ENCODE results near the gene RNASE8.
A peak's percentile ranks its signal among the peaks of the same experiment; 100 is the strongest.

The RNASE8 gene

DNA sequence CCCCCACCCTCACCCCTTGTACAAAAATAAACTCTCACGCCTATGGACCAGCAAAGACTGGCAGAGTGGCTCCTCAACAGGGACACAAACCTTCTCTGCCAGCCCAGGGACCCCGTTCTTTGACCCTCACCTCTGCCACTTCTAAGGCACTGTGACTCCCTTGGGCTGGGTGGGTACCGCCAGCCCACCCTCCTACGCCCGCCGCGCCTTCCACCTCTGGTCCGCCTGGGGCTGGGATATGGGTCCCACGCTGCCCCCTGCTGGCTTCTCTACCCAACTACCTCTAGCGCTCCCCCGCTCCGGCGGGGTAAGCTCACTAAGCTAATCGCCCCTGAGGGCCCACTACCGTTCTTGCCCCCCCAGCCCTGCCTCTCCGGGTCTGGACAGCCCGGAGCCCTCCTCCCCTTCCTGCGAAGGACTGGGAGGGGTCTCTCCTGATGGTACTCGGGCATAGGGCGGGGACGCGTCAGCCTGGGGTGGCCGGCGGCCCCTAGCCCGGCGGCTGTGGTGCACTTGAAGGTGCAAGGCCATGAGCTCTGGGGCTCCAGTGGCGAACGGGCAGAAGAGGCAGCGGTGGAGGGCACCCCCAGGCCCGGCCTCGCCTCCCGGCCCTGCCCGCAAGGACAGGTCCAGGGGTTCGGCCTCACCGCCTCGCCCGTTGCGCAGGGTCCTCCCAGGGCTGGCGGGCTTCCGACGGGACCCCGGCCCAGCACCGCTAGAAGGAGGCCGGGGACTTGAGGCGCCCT lies 32.7 kb downstream of the RNASE8 start:
- Histone ChIP-seq H3K9me3 (ENCODE audit: control insufficient read depth in 5 of 5, low read length in 5 of 5) (no peaks in the 10 kb centered on the region), H3K4me1 (ENCODE audit: control insufficient read depth in 5 of 5, insufficient read depth in 5 of 5, low read length in 5 of 5) (peaks cover 6 to 51% (median 32%) of the 10 kb centered on the region in 5 donors), H3K27ac (ENCODE audit: low read depth, low read length) (no peak overlapping the region), H3K36me3 (ENCODE audit: control insufficient read depth in 5 of 5, insufficient read depth in 5 of 5, low read length in 5 of 5) (peaks cover 6 to 77% (median 61%) of the 10 kb centered on the region in 5 donors), H3K9ac (ENCODE audit: low read length in 5 of 5) (no peak overlapping the region), H3K4me3 (ENCODE audit: low read depth in 1 of 5, low read length in 5 of 5) (no peak overlapping the region), H3K27me3 (ENCODE audit: control insufficient read depth in 5 of 5, insufficient read depth in 4 of 5, low read length in 5 of 5) (no peaks in the 10 kb centered on the region)

DNA sequence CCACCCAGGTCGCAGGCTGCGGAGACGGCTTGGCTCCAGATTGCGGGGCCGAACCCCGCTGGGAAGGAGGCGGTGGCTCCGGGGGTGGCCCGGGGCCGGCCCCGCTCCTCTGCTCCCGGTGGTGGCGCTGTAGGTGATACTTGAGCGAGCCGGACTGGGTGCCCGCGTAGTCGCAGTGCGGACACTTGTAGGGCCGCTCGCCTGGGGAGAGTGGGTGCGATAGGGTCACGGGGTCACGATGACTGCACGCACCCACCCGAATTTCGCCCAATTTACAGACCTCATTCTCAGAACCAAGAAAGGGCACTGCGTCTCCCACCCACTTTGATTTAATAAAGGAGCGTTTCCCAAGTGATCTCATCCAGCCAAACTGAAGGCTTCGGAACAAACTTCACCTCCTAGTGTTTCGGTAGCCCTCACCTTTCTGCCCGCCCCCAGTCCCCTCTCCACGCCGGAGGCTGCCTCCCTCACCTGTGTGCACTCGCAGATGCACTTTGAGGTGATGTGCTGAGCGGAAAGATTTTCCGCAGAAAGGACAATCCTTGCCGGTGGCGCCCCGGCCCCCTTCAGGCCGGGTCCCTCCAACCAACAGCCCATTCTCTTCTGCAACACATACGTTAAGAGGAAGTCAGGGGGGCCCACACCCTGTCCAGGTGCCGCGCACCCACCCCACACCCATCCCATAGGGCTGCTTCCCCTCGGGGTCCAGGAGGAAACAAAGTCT lies 33.5 kb downstream of the RNASE8 start:
- Histone ChIP-seq H3K27me3 (ENCODE audit: control insufficient read depth in 5 of 5, insufficient read depth in 4 of 5, low read length in 5 of 5) (no peaks in the 10 kb centered on the region), H3K4me1 (ENCODE audit: control insufficient read depth in 5 of 5, insufficient read depth in 5 of 5, low read length in 5 of 5) (peaks cover 6 to 46% (median 25%) of the 10 kb centered on the region in 5 donors), H3K9me3 (ENCODE audit: control insufficient read depth in 5 of 5, low read length in 5 of 5) (no peaks in the 10 kb centered on the region), H3K36me3 (ENCODE audit: control insufficient read depth in 5 of 5, insufficient read depth in 5 of 5, low read length in 5 of 5) (peaks cover 6 to 70% (median 53%) of the 10 kb centered on the region in 5 donors), H3K27ac (ENCODE audit: low read depth, low read length) (no peak overlapping the region), H3K4me3 (ENCODE audit: low read depth in 1 of 5, low read length in 5 of 5) (no peak overlapping the region), H3K9ac (ENCODE audit: low read length in 5 of 5) (peak overlapping the region in 1 of 5 donors; percentile 17)

GRCh38 chr14:21091821-21092272 lies 34.2 kb downstream of the RNASE8 start:
- Histone ChIP-seq H3K27me3 (ENCODE audit: control insufficient read depth in 5 of 5, insufficient read depth in 4 of 5, low read length in 5 of 5) (no peaks in the 10 kb centered on the region), H3K27ac (ENCODE audit: low read depth, low read length) (peak overlapping the region; percentile 30), H3K9ac (ENCODE audit: low read length in 5 of 5) (no peak overlapping the region), H3K4me3 (ENCODE audit: low read depth in 1 of 5, low read length in 5 of 5) (no peak overlapping the region), H3K36me3 (ENCODE audit: control insufficient read depth in 5 of 5, insufficient read depth in 5 of 5, low read length in 5 of 5) (peaks cover 0 to 62% (median 48%) of the 10 kb centered on the region in 5 donors), H3K9me3 (ENCODE audit: control insufficient read depth in 5 of 5, low read length in 5 of 5) (no peaks in the 10 kb centered on the region), H3K4me1 (ENCODE audit: control insufficient read depth in 5 of 5, insufficient read depth in 5 of 5, low read length in 5 of 5) (peaks cover 6 to 46% (median 26%) of the 10 kb centered on the region in 5 donors)

- no peak overlapping the region for H3K4me3 ChIP-seq (ENCODE audit: low read depth in 1 of 5, low read length in 5 of 5)
- no peaks in the 10 kb centered on the region for H3K9me3 ChIP-seq (ENCODE audit: control insufficient read depth in 5 of 5, low read length in 5 of 5)
- H3K27ac ChIP-seq (ENCODE audit: low read depth, low read length) = peak overlapping the region; percentile 30
- H3K36me3 ChIP-seq (ENCODE audit: control insufficient read depth in 5 of 5, insufficient read depth in 5 of 5, low read length in 5 of 5) = peaks cover 0 to 56% (median 43%) of the 10 kb centered on the region in 5 donors
- peaks cover 6 to 46% (median 26%) of the 10 kb centered on the region in 5 donors for H3K4me1 ChIP-seq (ENCODE audit: control insufficient read depth in 5 of 5, insufficient read depth in 5 of 5, low read length in 5 of 5)
- H3K9ac ChIP-seq (ENCODE audit: low read length in 5 of 5) = peak overlapping the region in 1 of 5 donors; percentile 25
- no peaks in the 10 kb centered on the region for H3K27me3 ChIP-seq (ENCODE audit: control insufficient read depth in 5 of 5, insufficient read depth in 4 of 5, low read length in 5 of 5)
Measured at GRCh38 chr14:21092273-21093011, 34.8 kb downstream of the RNASE8 start.

DNA sequence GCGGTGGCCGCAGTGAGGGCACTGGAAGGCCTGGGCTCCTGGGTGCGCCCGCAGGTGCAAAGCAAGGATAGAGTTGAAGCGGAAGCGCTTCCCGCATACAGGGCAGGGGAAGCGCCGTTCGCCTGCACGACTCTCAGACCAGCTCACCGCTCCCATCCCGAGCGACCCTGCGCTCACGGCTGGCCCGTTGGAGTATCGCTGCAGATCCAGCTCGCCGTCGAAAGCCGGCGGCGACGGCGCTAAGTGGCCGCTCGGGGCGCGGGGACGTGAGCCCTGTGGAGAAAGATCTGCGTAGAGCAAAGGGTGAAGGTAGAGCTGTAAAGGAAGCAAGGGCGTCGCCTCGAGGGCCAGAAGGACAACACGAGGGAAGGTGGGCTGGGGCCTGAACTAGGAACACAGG lies 35.4 kb downstream of the RNASE8 start:
- Histone ChIP-seq H3K4me1 (ENCODE audit: control insufficient read depth in 5 of 5, insufficient read depth in 5 of 5, low read length in 5 of 5) (peaks cover 6 to 42% (median 24%) of the 10 kb centered on the region in 5 donors), H3K27me3 (ENCODE audit: control insufficient read depth in 5 of 5, insufficient read depth in 4 of 5, low read length in 5 of 5) (no peaks in the 10 kb centered on the region), H3K27ac (ENCODE audit: low read depth, low read length) (no peak overlapping the region), H3K4me3 (ENCODE audit: low read depth in 1 of 5, low read length in 5 of 5) (no peak overlapping the region), H3K9ac (ENCODE audit: low read length in 5 of 5) (no peak overlapping the region), H3K9me3 (ENCODE audit: control insufficient read depth in 5 of 5, low read length in 5 of 5) (no peaks in the 10 kb centered on the region), H3K36me3 (ENCODE audit: control insufficient read depth in 5 of 5, insufficient read depth in 5 of 5, low read length in 5 of 5) (peaks cover 0 to 50% (median 39%) of the 10 kb centered on the region in 5 donors)

- Histone ChIP-seq H3K4me3 (ENCODE audit: low read depth in 1 of 5, low read length in 5 of 5) (no peak overlapping the region), H3K36me3 (ENCODE audit: control insufficient read depth in 5 of 5, insufficient read depth in 5 of 5, low read length in 5 of 5) (peaks cover 0 to 41% (median 30%) of the 10 kb centered on the region in 5 donors), H3K9ac (ENCODE audit: low read length in 5 of 5) (peak overlapping the region in 1 of 5 donors; percentile 38), H3K4me1 (ENCODE audit: control insufficient read depth in 5 of 5, insufficient read depth in 5 of 5, low read length in 5 of 5) (peaks cover 6 to 44% (median 28%) of the 10 kb centered on the region in 5 donors), H3K27ac (ENCODE audit: low read depth, low read length) (no peak overlapping the region), H3K27me3 (ENCODE audit: control insufficient read depth in 5 of 5, insufficient read depth in 4 of 5, low read length in 5 of 5) (no peaks in the 10 kb centered on the region), H3K9me3 (ENCODE audit: control insufficient read depth in 5 of 5, low read length in 5 of 5) (no peaks in the 10 kb centered on the region)
Measured at GRCh38 chr14:21093769-21094681, 36.4 kb downstream of the RNASE8 start.

DNA sequence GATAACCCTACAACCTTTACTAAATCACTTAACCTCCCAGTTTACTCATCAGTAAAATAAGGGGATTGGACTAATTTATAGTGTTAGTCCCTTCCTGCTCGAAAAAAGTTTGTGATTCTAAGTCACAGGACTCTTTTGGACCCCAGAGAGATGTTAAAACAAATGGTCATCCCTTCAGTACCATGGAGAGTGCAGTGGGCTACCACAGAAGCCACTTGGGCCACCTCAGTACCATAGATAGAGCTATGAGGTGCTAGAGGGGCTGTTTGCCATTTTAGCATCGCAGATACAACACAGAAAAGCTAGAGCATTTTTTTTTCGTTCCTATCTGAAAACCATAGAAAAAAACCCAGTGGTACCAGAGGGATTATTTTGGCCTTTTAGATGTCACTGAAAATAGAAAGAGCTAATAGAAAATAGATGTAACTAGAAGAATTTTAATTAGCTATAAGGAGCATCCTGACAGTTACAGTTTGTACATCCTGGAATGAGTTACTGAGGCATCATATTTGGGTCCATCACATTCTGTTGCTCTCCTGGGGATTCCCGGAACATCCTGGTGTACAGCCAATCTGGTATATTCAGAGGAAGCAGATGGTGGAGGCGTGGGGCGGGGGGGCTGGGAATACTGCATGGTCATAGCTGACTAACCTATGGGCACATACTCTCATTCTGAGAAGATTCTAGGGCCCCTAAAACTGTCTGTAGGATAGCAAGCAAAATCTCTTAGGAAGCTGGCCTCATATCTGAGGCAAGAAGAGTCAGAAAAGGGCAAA lies 38.0 kb downstream of the RNASE8 start:
- Histone ChIP-seq H3K9me3 (ENCODE audit: control insufficient read depth in 5 of 5, low read length in 5 of 5) (no peaks in the 10 kb centered on the region), H3K27ac (ENCODE audit: low read depth, low read length) (peak overlapping the region; percentile 87), H3K27me3 (ENCODE audit: control insufficient read depth in 5 of 5, insufficient read depth in 4 of 5, low read length in 5 of 5) (no peaks in the 10 kb centered on the region), H3K4me3 (ENCODE audit: low read depth in 1 of 5, low read length in 5 of 5) (no peak overlapping the region), H3K9ac (ENCODE audit: low read length in 5 of 5) (no peak overlapping the region), H3K4me1 (ENCODE audit: control insufficient read depth in 5 of 5, insufficient read depth in 5 of 5, low read length in 5 of 5) (peaks cover 4 to 45% (median 35%) of the 10 kb centered on the region in 5 donors), H3K36me3 (ENCODE audit: control insufficient read depth in 5 of 5, insufficient read depth in 5 of 5, low read length in 5 of 5) (peaks cover 0 to 25% (median 17%) of the 10 kb centered on the region in 5 donors)

- H3K4me3 ChIP-seq (ENCODE audit: low read depth in 1 of 5, low read length in 5 of 5) = no peak overlapping the region
- peak overlapping the region in 2 of 5 donors; percentile 7 to 13 for H3K9ac ChIP-seq (ENCODE audit: low read length in 5 of 5)
- peak overlapping the region; percentile 87 for H3K27ac ChIP-seq (ENCODE audit: low read depth, low read length)
- no peaks in the 10 kb centered on the region for H3K27me3 ChIP-seq (ENCODE audit: control insufficient read depth in 5 of 5, insufficient read depth in 4 of 5, low read length in 5 of 5)
- no peaks in the 10 kb centered on the region for H3K9me3 ChIP-seq (ENCODE audit: control insufficient read depth in 5 of 5, low read length in 5 of 5)
- peaks cover 0 to 17% (median 9%) of the 10 kb centered on the region in 5 donors for H3K36me3 ChIP-seq (ENCODE audit: control insufficient read depth in 5 of 5, insufficient read depth in 5 of 5, low read length in 5 of 5)
- H3K4me1 ChIP-seq (ENCODE audit: control insufficient read depth in 5 of 5, insufficient read depth in 5 of 5, low read length in 5 of 5) = peaks cover 4 to 45% (median 35%) of the 10 kb centered on the region in 5 donors
Measured at GRCh38 chr14:21096438-21096837, 38.8 kb downstream of the RNASE8 start.
